ENCODE data around the gene PTPRD.

Gene PTPRD

GRCh38 chr9:10071579-10071978, 541.2 kb downstream of the PTPRD start:
- DNase-seq (ENCODE audit: low spot score) = no peak
- in situ Hi-C loops (cut with MboI; ENCODE audit: low sequenced_read_pairs, unreplicated experiment) = loop anchor here (25.0 kb wide), 1 partner anchor 191 kb away; no protein-coding TSS in a partner anchor
- no peak for TF ChIP-seq CTCF (IDR thresholded peaks at IDR 0.05; ENCODE audit: borderline replicate concordance, control extremely low read depth, extremely low read depth, insufficient read depth, missing control alignments)

- in situ Hi-C loops (cut with MboI; ENCODE audit: low sequenced_read_pairs, unreplicated experiment) = loop anchor here (25.0 kb wide), 1 partner anchor 199 kb away; no protein-coding TSS in a partner anchor
- TF ChIP-seq CTCF (IDR thresholded peaks at IDR 0.05; ENCODE audit: borderline replicate concordance, control extremely low read depth, extremely low read depth, insufficient read depth, missing control alignments) = no peak
- no peak for DNase-seq (ENCODE audit: low spot score)
These were observed 550.0 kb downstream of the PTPRD start for GRCh38 chr9:10062629-10063395.

GRCh38 chr9:10059044-10059443, 553.8 kb downstream of the PTPRD start:
- in situ Hi-C loops (cut with MboI; ENCODE audit: low sequenced_read_pairs, unreplicated experiment) = loop anchor here (25.0 kb wide), 1 partner anchor 203 kb away; no protein-coding TSS in a partner anchor
- DNase-seq (ENCODE audit: low spot score) = no peak
- TF ChIP-seq CTCF (IDR thresholded peaks at IDR 0.05; ENCODE audit: borderline replicate concordance, control extremely low read depth, extremely low read depth, insufficient read depth, missing control alignments) = no peak

- no peak for TF ChIP-seq CTCF (IDR thresholded peaks at IDR 0.05; ENCODE audit: borderline replicate concordance, control extremely low read depth, extremely low read depth, insufficient read depth, missing control alignments)
- in situ Hi-C loops (cut with MboI; ENCODE audit: low sequenced_read_pairs, unreplicated experiment) = loop anchor here (25.0 kb wide), 1 partner anchor 206 kb away; no protein-coding TSS in a partner anchor
- DNase-seq (ENCODE audit: low spot score) = no peak
These were observed 556.9 kb downstream of the PTPRD start for GRCh38 chr9:10055886-10056395.

- in situ Hi-C loops (cut with MboI; ENCODE audit: low sequenced_read_pairs, unreplicated experiment) = loop anchor here (25.0 kb wide), 1 partner anchor 208 kb away; no protein-coding TSS in a partner anchor
- TF ChIP-seq CTCF (IDR thresholded peaks at IDR 0.05; ENCODE audit: borderline replicate concordance, control extremely low read depth, extremely low read depth, insufficient read depth, missing control alignments) = no peak
- no peak for DNase-seq (ENCODE audit: low spot score)
These were observed 558.3 kb downstream of the PTPRD start for GRCh38 chr9:10054456-10054855.

GRCh38 chr9:10052916-10053315, 559.9 kb downstream of the PTPRD start:
- in situ Hi-C loops (cut with MboI; ENCODE audit: low sequenced_read_pairs, unreplicated experiment) = loop anchor here (25.0 kb wide), 1 partner anchor 209 kb away; no protein-coding TSS in a partner anchor
- TF ChIP-seq CTCF (IDR thresholded peaks at IDR 0.05; ENCODE audit: borderline replicate concordance, control extremely low read depth, extremely low read depth, insufficient read depth, missing control alignments) = no peak
- no peak for DNase-seq (ENCODE audit: low spot score)

Data from GM13976 (cell line).